ENCODE measurements around the gene IKZF5.

The IKZF5 gene

GRCh38 chr10:123008355-123009104 lies at the start of gene IKZF5, which contains the start of gene ACADSB:
IKZF5 (minus strand) TSS chr10:123008795; CDS start chr10:122998625, 10,170 bp downstream.
ACADSB (plus strand) TSS chr10:123009006; CDS start chr10:123009030, 24 bp downstream.
- in situ Hi-C loops (cut with MboI; ENCODE audit: low sequenced_read_pairs): no loop called here

GRCh38 chr10:123057968-123058367 lies 49.4 kb upstream of the IKZF5 start:
- in situ Hi-C loops (cut with MboI; ENCODE audit: low sequenced_read_pairs): no loop called here

GRCh38 chr10:123045961-123046731 lies 37.6 kb upstream of the IKZF5 start:
- in situ Hi-C loops (cut with MboI; ENCODE audit: low sequenced_read_pairs): loop anchor here (25.0 kb wide), 1 partner anchor 516 kb away; no protein-coding TSS in a partner anchor

- in situ Hi-C loops (cut with MboI; ENCODE audit: low sequenced_read_pairs): loop anchor here (25.0 kb wide), 1 partner anchor 518 kb away; no protein-coding TSS in a partner anchor
Measured at GRCh38 chr10:123044391-123044790, 35.8 kb upstream of the IKZF5 start.

GRCh38 chr10:123043409-123043925 lies 34.9 kb upstream of the IKZF5 start:
- in situ Hi-C loops (cut with MboI; ENCODE audit: low sequenced_read_pairs): loop anchor here (25.0 kb wide), 1 partner anchor 519 kb away; no protein-coding TSS in a partner anchor

GRCh38 chr10:123042708-123043408 lies 34.3 kb upstream of the IKZF5 start:
- in situ Hi-C loops (cut with MboI; ENCODE audit: low sequenced_read_pairs): loop anchor here (25.0 kb wide), 1 partner anchor 519 kb away; no protein-coding TSS in a partner anchor

- in situ Hi-C loops (cut with MboI; ENCODE audit: low sequenced_read_pairs): loop anchor here (25.0 kb wide), 1 partner anchor 523 kb away; no protein-coding TSS in a partner anchor
Measured at GRCh38 chr10:123039632-123039930, 31.0 kb upstream of the IKZF5 start.

GRCh38 chr10:123038782-123039631 lies 30.4 kb upstream of the IKZF5 start:
- in situ Hi-C loops (cut with MboI; ENCODE audit: low sequenced_read_pairs): loop anchor here (25.0 kb wide), 1 partner anchor 523 kb away; no protein-coding TSS in a partner anchor

GRCh38 chr10:123035467-123036086 lies 27.0 kb upstream of the IKZF5 start:
- in situ Hi-C loops (cut with MboI; ENCODE audit: low sequenced_read_pairs): loop anchor here (25.0 kb wide), 1 partner anchor 527 kb away; no protein-coding TSS in a partner anchor

- in situ Hi-C loops (cut with MboI; ENCODE audit: low sequenced_read_pairs): loop anchor here (25.0 kb wide), 1 partner anchor 528 kb away; no protein-coding TSS in a partner anchor
Measured at GRCh38 chr10:123034332-123034731, 25.7 kb upstream of the IKZF5 start.

GRCh38 chr10:123031124-123031523 lies 22.5 kb upstream of the IKZF5 start:
- in situ Hi-C loops (cut with MboI; ENCODE audit: low sequenced_read_pairs): loop anchor here (25.0 kb wide), 1 partner anchor 531 kb away; no protein-coding TSS in a partner anchor

- in situ Hi-C loops (cut with MboI; ENCODE audit: low sequenced_read_pairs): loop anchor here (25.0 kb wide), 1 partner anchor 534 kb away; no protein-coding TSS in a partner anchor
Measured at GRCh38 chr10:123027861-123028260, 19.3 kb upstream of the IKZF5 start.

GRCh38 chr10:123026302-123026701 lies 17.7 kb upstream of the IKZF5 start:
- in situ Hi-C loops (cut with MboI; ENCODE audit: low sequenced_read_pairs): loop anchor here (25.0 kb wide), 1 partner anchor 536 kb away; no protein-coding TSS in a partner anchor

GRCh38 chr10:123024540-123024939 lies 15.9 kb upstream of the IKZF5 start:
- in situ Hi-C loops (cut with MboI; ENCODE audit: low sequenced_read_pairs): no loop called here

- in situ Hi-C loops (cut with MboI; ENCODE audit: low sequenced_read_pairs): no loop called here
Measured at GRCh38 chr10:123021517-123021916, 12.9 kb upstream of the IKZF5 start.

GRCh38 chr10:123019941-123020703 lies 11.5 kb upstream of the IKZF5 start:
- in situ Hi-C loops (cut with MboI; ENCODE audit: low sequenced_read_pairs): no loop called here

GRCh38 chr10:123019264-123019663 lies 10.7 kb upstream of the IKZF5 start:
- in situ Hi-C loops (cut with MboI; ENCODE audit: low sequenced_read_pairs): no loop called here

- in situ Hi-C loops (cut with MboI; ENCODE audit: low sequenced_read_pairs): no loop called here
Measured at GRCh38 chr10:123018531-123018930, 9.9 kb upstream of the IKZF5 start.

All from HL-60/S4 treated with retinoic acid at 250 ng/mL for 4 days and 3 days (cell line).